Panc1 (cell line): Measurements from ENCODE around the gene NR6A1. TPM values are rescaled to one million over a fixed set of nuclear protein-coding genes. Genes with fewer than 3 reads are reported as not detected.

Source experiments
- ATAC-seq: fragments of 200-7000 bp; cut with Tn5 transposase; 2 replicates; pipeline ENCODE4 v1.9.1; 2020; ENCODE audit warnings: mild to moderate bottlenecking, moderate library complexity
- BruUV-seq: library from RNA; stranded (reverse); fragments of 400-500 nt; replicated peaks from 2 replicates; lab custom pipeline; 2021; lab: Mats Ljungman, UMichigan
- CTCF ChIA-PET: fragments of 300-600 bp; sonication (Branson Sonifier 250); formaldehyde crosslinking; loops from one replicate; lab custom pipeline; 2022; ENCODE audit warnings: antibody characterized with exemption; lab: Charles Lee
- POLR2A ChIA-PET: fragments of 300-600 bp; sonication (Branson Sonifier 250); formaldehyde crosslinking; loops from one replicate; lab custom pipeline; 2022; ENCODE audit warnings: antibody characterized with exemption; lab: Charles Lee
- DNase-seq: peaks from one replicate; pipeline ENCODE4 v3.0.0-alpha.2; 2010; ENCODE audit warnings: low read depth, low spot score
- H3K27ac ChIP-seq: 2 replicates; pipeline ENCODE4 v1.5.1; 2011; ENCODE audit warnings: mild to moderate bottlenecking, low read length, inconsistent platforms
- H3K27me3 ChIP-seq: fragments of 200-500 bp; sonication (Bioruptor generic); 2 replicates; pipeline ENCODE4 v1.6.0; 2014; ENCODE audit warnings: low read length, inconsistent platforms; ENCODE audit not compliant: control insufficient read depth, insufficient read depth
- H3K36me3 ChIP-seq: fragments of 200-500 bp; sonication (Bioruptor generic); 2 replicates; pipeline ENCODE4 v1.5.1; 2014; ENCODE audit warnings: inconsistent platforms, mild to moderate bottlenecking, low read length, moderate library complexity; ENCODE audit not compliant: control insufficient read depth, insufficient read depth
- H3K4me1 ChIP-seq: 2 replicates; pipeline ENCODE4 v1.5.1; 2011; ENCODE audit warnings: inconsistent platforms, mild to moderate bottlenecking, low read length, moderate library complexity; ENCODE audit not compliant: control insufficient read depth, insufficient read depth
- H3K4me3 ChIP-seq, 2 experiments: 2 replicates each; pipeline ENCODE4 v1.5.1; 2011 to 2012; ENCODE audit warnings: low read depth in 2 of 2, low read length in 2 of 2, mild to moderate bottlenecking in 2 of 2, inconsistent platforms in 1 of 2, moderate library complexity in 1 of 2
- H3K9me3 ChIP-seq: fragments of 200-500 bp; sonication (Bioruptor generic); 2 replicates; pipeline ENCODE4 v1.5.1; 2014; ENCODE audit warnings: low read depth, mild to moderate bottlenecking, inconsistent platforms, low read length, moderate library complexity; ENCODE audit not compliant: control insufficient read depth, insufficient read depth
- POLR2AphosphoS5 ChIP-seq: IDR thresholded peaks from 2 replicates; pipeline ENCODE4 v1.6.1; 2012; ENCODE audit warnings: mild to moderate bottlenecking, low read depth, low read length, moderate library complexity
- REST ChIP-seq, 2 experiments: IDR thresholded peaks; 2 replicates each; pipeline ENCODE4 v1.6.1; 2011 to 2012; ENCODE audit warnings: low read depth in 2 of 2, control low read depth in 1 of 2, low read length in 1 of 2, mild to moderate bottlenecking in 1 of 2, moderate library complexity in 1 of 2; ENCODE audit not compliant: insufficient read depth in 1 of 2
- SIN3A ChIP-seq: IDR thresholded peaks from 2 replicates; pipeline ENCODE4 v1.6.1; 2012; ENCODE audit warnings: low read depth, mild to moderate bottlenecking, low read length, moderate library complexity, borderline replicate concordance; ENCODE audit not compliant: insufficient read depth
- TCF7L2 ChIP-seq: IDR thresholded peaks from 2 replicates; pipeline ENCODE4 v1.6.1; 2011; ENCODE audit warnings: mild to moderate bottlenecking, low read depth, low read length, inconsistent platforms
- in situ Hi-C: cut with HindIII; loops from 2 replicates; pipeline ENCODE4 v1.10.0; 2016; ENCODE audit warnings: low sequenced_read_pairs, low pct_unique_long_range_greater_than_20kb
- intact Hi-C: fragments of 100-400 bp; cut with micrococcal nuclease; formaldehyde crosslinking; loops from one replicate; pipeline ENCODE4 v1.10.0; 2022; ENCODE audit not compliant: unreplicated experiment
- total RNA-seq: library from RNA; stranded (reverse); gene quantifications from one replicate; pipeline ENCODE4 v1.2.1, GENCODE V29; 2021; ENCODE audit not compliant: unreplicated experiment
- TF ChIP-seq, protein P1 (sequence below): fragments of 450-650 bp; IDR thresholded peaks from 2 replicates; pipeline ENCODE4 v1.5.1; 2017; ENCODE audit warnings: mild to moderate bottlenecking

Gene NR6A1
- total RNA-seq, 1 experiment from 2014 or later, result 7.6 TPM

- in situ Hi-C loops, result no loop called here
These were observed 21.3 kb upstream of the NR6A1 start for GRCh38 chr9:124792257-124793014.

DNA sequence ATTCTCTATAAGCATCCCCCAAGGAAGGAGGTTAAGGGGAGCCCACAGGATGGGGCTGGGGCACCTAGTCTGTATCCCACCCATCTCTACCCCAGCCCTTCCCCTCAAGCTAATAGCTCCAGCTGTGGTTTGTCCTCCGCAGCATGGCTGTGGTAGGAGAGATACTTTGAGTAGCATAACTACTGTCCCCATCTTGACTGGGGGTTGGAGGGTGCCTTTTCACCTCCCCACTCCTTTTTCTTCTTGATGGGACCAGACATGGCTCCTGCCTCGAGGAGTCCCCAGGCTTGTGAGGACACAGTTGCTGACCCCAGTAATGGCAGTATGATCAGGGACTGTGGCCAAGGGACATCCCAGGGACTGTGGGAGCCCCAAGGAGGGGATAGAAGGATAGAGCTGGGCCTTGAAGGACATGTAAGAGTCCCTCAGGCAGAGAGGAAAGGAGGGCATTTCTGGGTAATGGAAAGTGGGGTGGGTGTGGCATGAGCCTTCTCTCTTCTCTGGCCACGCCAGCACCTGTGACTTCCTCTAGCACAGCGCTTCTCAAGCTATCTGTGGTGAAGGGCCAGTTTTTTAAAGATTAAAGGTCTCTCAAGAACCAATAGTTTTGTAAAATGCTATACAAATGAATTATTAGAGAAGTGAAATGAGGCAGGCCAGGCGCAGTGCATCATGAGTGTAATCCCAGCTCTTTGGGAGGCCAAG lies 19.8 kb upstream of the NR6A1 start:
- BruUV-seq, result no TSS peak
- no peaks in the 10 kb centered on the region for H3K27me3 ChIP-seq
- no peak for ATAC-seq
- intact Hi-C loops (no loop called here), in situ Hi-C loops (no loop called here)
- no peak overlapping the region for H3K27ac ChIP-seq
- ChIA-PET POLR2A (no interaction called here), CTCF (interaction anchor here (0.5 kb wide), 1 partner anchor 19 kb away, joined by 3 read pairs; no protein-coding TSS in a partner anchor)
- TF ChIP-seq, protein P1, sequence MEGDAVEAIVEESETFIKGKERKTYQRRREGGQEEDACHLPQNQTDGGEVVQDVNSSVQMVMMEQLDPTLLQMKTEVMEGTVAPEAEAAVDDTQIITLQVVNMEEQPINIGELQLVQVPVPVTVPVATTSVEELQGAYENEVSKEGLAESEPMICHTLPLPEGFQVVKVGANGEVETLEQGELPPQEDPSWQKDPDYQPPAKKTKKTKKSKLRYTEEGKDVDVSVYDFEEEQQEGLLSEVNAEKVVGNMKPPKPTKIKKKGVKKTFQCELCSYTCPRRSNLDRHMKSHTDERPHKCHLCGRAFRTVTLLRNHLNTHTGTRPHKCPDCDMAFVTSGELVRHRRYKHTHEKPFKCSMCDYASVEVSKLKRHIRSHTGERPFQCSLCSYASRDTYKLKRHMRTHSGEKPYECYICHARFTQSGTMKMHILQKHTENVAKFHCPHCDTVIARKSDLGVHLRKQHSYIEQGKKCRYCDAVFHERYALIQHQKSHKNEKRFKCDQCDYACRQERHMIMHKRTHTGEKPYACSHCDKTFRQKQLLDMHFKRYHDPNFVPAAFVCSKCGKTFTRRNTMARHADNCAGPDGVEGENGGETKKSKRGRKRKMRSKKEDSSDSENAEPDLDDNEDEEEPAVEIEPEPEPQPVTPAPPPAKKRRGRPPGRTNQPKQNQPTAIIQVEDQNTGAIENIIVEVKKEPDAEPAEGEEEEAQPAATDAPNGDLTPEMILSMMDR, result no peak
- TF ChIP-seq POLR2AphosphoS5 (no peak), SIN3A (no peak), TCF7L2 (no peak), REST (IDR thresholded peaks at IDR 0.05; ENCODE audit: insufficient read depth in 1 of 2, low read depth in 2 of 2, low read length in 1 of 2) (no peak)
- H3K4me1 ChIP-seq, result no peaks in the 10 kb centered on the region
- H3K36me3 ChIP-seq, result no peaks in the 10 kb centered on the region
- no peak overlapping the region for H3K4me3 ChIP-seq
- no peaks in the 10 kb centered on the region for H3K9me3 ChIP-seq
- DNase-seq, result no peak

More at GRCh38 chr9:124792257-124793014, 21.3 kb upstream of the NR6A1 start:
- no peaks in the 10 kb centered on the region for H3K4me1 ChIP-seq
- no peaks in the 10 kb centered on the region for H3K9me3 ChIP-seq
- CTCF ChIA-PET, result no interaction called here
- DNase-seq (no peak), ATAC-seq (no peak)
- BruUV-seq, result no TSS peak
- H3K4me3 ChIP-seq, result no peak overlapping the region
- intact Hi-C loops, result no loop called here
- no peaks in the 10 kb centered on the region for H3K27me3 ChIP-seq
- no peaks in the 10 kb centered on the region for H3K36me3 ChIP-seq
- H3K27ac ChIP-seq, result no peak overlapping the region
- TF ChIP-seq, protein P1, result no peak
- TF ChIP-seq TCF7L2 (no peak), SIN3A (no peak), POLR2AphosphoS5 (no peak), REST (IDR thresholded peaks at IDR 0.05; ENCODE audit: insufficient read depth in 1 of 2, low read depth in 2 of 2, low read length in 1 of 2) (no peak)
- POLR2A ChIA-PET, result no interaction called here
